IPS DF 6.9 (cell line): Measurements from ENCODE around the gene EEF1A2.

ENCODE experiments used
- DNase-seq: peaks from one replicate; pipeline ENCODE4 v3.0.0-alpha.2; 2013; ENCODE audit warnings: low read depth, low spot score
- H3K27ac ChIP-seq: one replicate; pipeline ENCODE4 v1.5.1; 2013; ENCODE audit warnings: low read length, control low read depth
- H3K27me3 ChIP-seq: 2 replicates; pipeline ENCODE4 v1.6.1; 2013; ENCODE audit warnings: mild to moderate bottlenecking, low read length; ENCODE audit not compliant: control insufficient read depth, insufficient read depth
- H3K36me3 ChIP-seq: 2 replicates; pipeline ENCODE4 v1.6.1; 2013; ENCODE audit warnings: low read length; ENCODE audit not compliant: control insufficient read depth, insufficient read depth
- H3K4me1 ChIP-seq: 2 replicates; pipeline ENCODE4 v1.6.1; 2013; ENCODE audit warnings: low read length; ENCODE audit not compliant: control insufficient read depth, insufficient read depth
- H3K4me3 ChIP-seq: 2 replicates; pipeline ENCODE4 v1.5.1; 2013; ENCODE audit warnings: mild to moderate bottlenecking, low read length
- H3K9me3 ChIP-seq: 2 replicates; pipeline ENCODE4 v1.6.1; 2013; ENCODE audit warnings: low read length, inconsistent platforms; ENCODE audit not compliant: control insufficient read depth, insufficient read depth
- WGBS: extraction: QIAGEN DNeasy Blood & Tissue Kit; methylation state at CpG from one replicate; pipeline ENCODE4 v1.1.7; 2013; ENCODE audit warnings: mixed read lengths, missing lambda C conversion rate; ENCODE audit not compliant: insufficient read length, insufficient coverage; 5-methylcytosine and 5-hydroxymethylcytosine counted together

Gene EEF1A2

DNA sequence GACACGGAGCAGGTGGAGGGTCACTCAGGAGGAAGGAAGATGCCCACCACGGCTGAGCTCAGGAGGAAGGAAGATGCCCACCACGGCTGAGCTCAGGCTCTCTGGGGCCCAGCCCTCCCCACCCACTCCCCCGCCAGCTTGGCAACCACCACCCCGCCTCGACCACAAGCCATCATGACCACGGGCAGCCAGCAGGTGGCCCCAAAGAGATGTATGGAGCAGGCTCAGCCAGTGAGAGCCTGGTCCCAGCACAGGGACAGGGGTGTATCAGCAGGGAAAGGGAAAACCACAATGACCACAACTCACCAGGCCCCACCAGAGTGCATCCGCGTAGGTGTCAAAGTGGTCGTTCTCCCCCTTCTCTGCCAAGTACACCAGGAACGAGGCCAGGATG is 56.8 kb downstream of the EEF1A2 start:
- H3K4me3 ChIP-seq = no peak overlapping the region
- no peaks in the 10 kb centered on the region for H3K9me3 ChIP-seq
- H3K27ac ChIP-seq = no peak overlapping the region
- H3K36me3 ChIP-seq = no peaks in the 10 kb centered on the region
- no CpG with 5 or more reads among the region's 11 CpGs for WGBS
- H3K27me3 ChIP-seq = no peaks in the 10 kb centered on the region
- DNase-seq = no peak
- no peaks in the 10 kb centered on the region; the same call in 1 of the 2 replicates for H3K4me1 ChIP-seq

DNA sequence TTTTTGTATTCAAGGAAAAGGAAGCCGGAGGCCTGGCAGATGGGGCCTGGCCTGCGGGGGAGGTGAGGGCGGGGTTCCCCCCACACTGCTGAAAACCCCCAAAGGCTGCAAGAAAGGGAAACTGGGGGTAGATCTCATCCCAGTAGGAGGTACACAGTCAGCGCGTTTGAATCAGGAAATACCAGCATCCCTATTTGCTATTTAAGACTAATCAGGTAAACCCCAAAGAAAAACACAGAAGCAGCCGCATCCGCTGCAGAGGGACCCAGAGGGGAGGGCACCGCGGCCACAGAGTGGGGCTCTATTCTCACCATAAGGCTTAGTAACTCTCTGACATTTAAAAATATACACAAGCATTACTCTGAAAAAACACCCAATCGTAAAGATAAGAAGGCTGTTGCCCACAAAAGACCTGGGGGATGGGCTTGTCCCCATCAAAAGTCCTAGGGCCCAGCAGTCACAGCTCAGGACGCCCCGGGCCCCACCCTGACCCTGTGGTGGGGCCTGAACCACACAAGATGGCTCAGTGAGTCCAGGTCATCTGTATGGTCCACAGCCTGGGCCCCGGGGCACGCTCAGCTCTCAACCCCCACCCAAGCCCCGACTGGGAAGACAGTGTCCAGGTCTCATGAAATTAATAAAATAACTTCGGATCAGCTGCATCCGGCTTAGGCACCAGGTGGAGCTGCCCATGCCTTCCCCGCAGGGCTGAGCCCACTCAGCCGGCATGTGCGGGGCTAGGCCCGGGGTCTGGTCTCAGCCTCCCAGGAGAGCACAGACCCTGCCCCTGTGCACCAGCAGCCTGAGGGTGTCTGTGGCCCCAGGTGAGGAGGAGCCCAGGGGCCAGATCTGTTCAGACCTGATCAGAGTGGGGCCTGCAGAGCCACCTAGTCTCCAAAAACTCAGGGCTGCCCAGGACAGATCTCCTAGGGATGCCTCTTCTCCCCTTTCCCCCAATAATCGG is 57.5 kb downstream of the EEF1A2 start:
- no peaks in the 10 kb centered on the region; the same call in 1 of the 2 replicates for H3K4me1 ChIP-seq
- H3K9me3 ChIP-seq = no peaks in the 10 kb centered on the region
- H3K4me3 ChIP-seq = no peak overlapping the region
- no peak overlapping the region for H3K27ac ChIP-seq
- no peaks in the 10 kb centered on the region for H3K36me3 ChIP-seq
- no peak for DNase-seq
- WGBS = no CpG with 5 or more reads among the region's 22 CpGs
- no peaks in the 10 kb centered on the region for H3K27me3 ChIP-seq

DNA sequence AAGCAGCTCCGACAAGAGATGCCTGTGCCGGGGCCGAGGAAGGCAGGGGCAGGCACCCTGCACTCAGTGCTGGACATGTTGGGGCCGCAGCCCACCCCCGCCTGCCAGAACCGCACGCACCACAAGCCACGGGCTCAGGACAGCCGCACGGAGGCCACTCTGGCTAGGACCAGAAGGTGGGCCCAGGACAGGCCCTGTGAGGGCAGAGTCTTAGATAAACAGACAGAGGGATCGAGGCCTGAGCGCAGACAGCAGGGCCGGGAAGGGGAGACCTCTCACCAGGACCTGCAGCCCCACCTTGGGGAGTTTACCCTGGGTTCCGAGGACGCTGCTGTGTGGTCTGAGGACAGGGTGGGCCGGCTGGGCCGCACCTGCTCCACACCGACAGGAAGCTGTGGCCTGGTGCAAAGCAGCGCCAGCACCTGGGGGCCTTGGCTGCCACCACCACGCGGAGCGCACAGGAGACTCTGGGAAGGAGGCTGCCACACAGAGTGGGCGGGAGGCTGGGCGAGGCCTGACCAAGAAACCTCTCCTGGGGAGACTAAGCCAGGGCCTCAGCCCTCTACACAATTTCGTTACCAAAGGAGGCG is 58.4 kb downstream of the EEF1A2 start:
- no peaks in the 10 kb centered on the region; the same call in 1 of the 2 replicates for H3K4me1 ChIP-seq
- H3K27ac ChIP-seq = no peak overlapping the region
- DNase-seq = no peak
- no peaks in the 10 kb centered on the region for H3K36me3 ChIP-seq
- H3K9me3 ChIP-seq = no peaks in the 10 kb centered on the region
- WGBS = no CpG with 5 or more reads among the region's 26 CpGs
- no peak overlapping the region for H3K4me3 ChIP-seq
- no peaks in the 10 kb centered on the region for H3K27me3 ChIP-seq

DNA sequence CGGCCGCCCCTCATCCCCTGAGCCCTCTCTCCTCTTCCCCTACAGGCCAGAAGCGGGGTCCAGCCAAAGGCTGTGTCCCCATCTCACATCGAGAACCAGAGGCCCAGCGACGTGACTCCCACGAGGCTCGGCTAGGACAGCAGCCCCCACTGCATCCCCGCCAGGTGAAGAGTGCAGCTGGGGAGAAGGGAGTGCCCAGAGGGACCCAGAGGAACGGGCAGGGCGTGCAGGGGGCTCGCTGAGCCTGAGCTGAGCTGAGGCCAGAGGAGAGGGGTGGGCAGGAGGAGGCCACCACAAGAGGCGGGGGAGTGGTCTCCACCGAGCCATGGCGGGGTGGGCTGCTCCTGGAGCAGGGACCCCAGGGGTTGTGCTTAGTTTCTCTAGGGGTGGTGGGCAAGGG is 59.0 kb downstream of the EEF1A2 start:
- DNase-seq = no peak
- no peak overlapping the region for H3K27ac ChIP-seq
- no peaks in the 10 kb centered on the region; the same call in 1 of the 2 replicates for H3K4me1 ChIP-seq
- H3K27me3 ChIP-seq = no peaks in the 10 kb centered on the region
- no CpG with 5 or more reads among the region's 15 CpGs for WGBS
- no peaks in the 10 kb centered on the region for H3K36me3 ChIP-seq
- H3K9me3 ChIP-seq = no peaks in the 10 kb centered on the region
- no peak overlapping the region for H3K4me3 ChIP-seq

- Histone ChIP-seq H3K27ac (no peak overlapping the region), H3K4me1 (peaks cover 3% of the 10 kb centered on the region), H3K27me3 (no peaks in the 10 kb centered on the region), H3K36me3 (no peaks in the 10 kb centered on the region), H3K4me3 (no peak overlapping the region), H3K9me3 (no peaks in the 10 kb centered on the region)
- DNase-seq = no peak
- WGBS = no CpG with 5 or more reads among the region's 12 CpGs
Measured at GRCh38 chr20:63438121-63438520, 60.8 kb downstream of the EEF1A2 start.
